DOHH2 (cell line): ENCODE results near the gene ZMYND8.

Experiments used
- H3F3A ChIP-seq: fragments of 200-600 bp; sonication (generic), shearing (Covaris generic); 2 replicates; pipeline ENCODE4 v1.6.0; 2016; ENCODE audit warnings: antibody characterized with exemption, mild to moderate bottlenecking; ENCODE audit not compliant: control insufficient read depth, insufficient read depth
- H3K27ac ChIP-seq: fragments of 200-600 bp; sonication (generic); 2 replicates; pipeline ENCODE4 v1.5.1; 2014; ENCODE audit warnings: low read depth, mild to moderate bottlenecking, low read length, moderate library complexity
- H3K27me3 ChIP-seq: fragments of 200-600 bp; sonication (generic); 2 replicates; pipeline ENCODE4 v1.6.1; 2014; ENCODE audit warnings: mild to moderate bottlenecking, low read length, mixed read lengths; ENCODE audit not compliant: control insufficient read depth
- H3K36me3 ChIP-seq: fragments of 200-600 bp; sonication (generic); 2 replicates; pipeline ENCODE4 v1.6.1; 2014; ENCODE audit warnings: mild to moderate bottlenecking, low read length, moderate library complexity, mixed read lengths; ENCODE audit not compliant: control insufficient read depth
- H3K4me1 ChIP-seq: fragments of 200-600 bp; sonication (generic); 2 replicates; pipeline ENCODE4 v1.6.1; 2014; ENCODE audit warnings: mild to moderate bottlenecking, low read length, mixed read lengths; ENCODE audit not compliant: control insufficient read depth
- H3K4me2 ChIP-seq: fragments of 200-600 bp; sonication (generic); 2 replicates; pipeline ENCODE4 v1.6.0; 2014; ENCODE audit warnings: mild to moderate bottlenecking, low read length, moderate library complexity
- H3K4me3 ChIP-seq: fragments of 200-600 bp; sonication (generic); 2 replicates; pipeline ENCODE4 v1.5.1; 2014; ENCODE audit warnings: mild to moderate bottlenecking, low read length, mixed read lengths
- H3K79me2 ChIP-seq: fragments of 200-600 bp; sonication (generic); 2 replicates; pipeline ENCODE4 v1.6.1; 2014; ENCODE audit warnings: mild to moderate bottlenecking, low read length, mixed read lengths; ENCODE audit not compliant: control insufficient read depth
- H3K9me2 ChIP-seq: fragments of 200-600 bp; sonication (generic); replicated peaks from 2 replicates; pipeline ENCODE4 v1.6.1; 2014; ENCODE audit warnings: mild to moderate bottlenecking, low read length, mixed read lengths; ENCODE audit not compliant: control insufficient read depth
- H3K9me3 ChIP-seq: fragments of 200-600 bp; sonication (generic); 2 replicates; pipeline ENCODE4 v1.6.1; 2014; ENCODE audit warnings: antibody characterized with exemption, low read length, mixed read lengths; ENCODE audit not compliant: control insufficient read depth, insufficient read depth
- H4K20me1 ChIP-seq: fragments of 200-600 bp; sonication (generic); 2 replicates; pipeline ENCODE4 v1.6.0; 2014; ENCODE audit warnings: low read depth, mild to moderate bottlenecking, antibody characterized with exemption, low read length, moderate library complexity; ENCODE audit not compliant: control insufficient read depth, insufficient read depth
- EZH2phosphoT487 ChIP-seq: fragments of 200-600 bp; sonication (generic); IDR thresholded peaks from 2 replicates; pipeline ENCODE4 v1.6.1; 2017; ENCODE audit warnings: borderline replicate concordance, mild to moderate bottlenecking, antibody characterized with exemption, low read length, moderate library complexity, mixed read lengths
- TF ChIP-seq, protein P1 (sequence below): fragments of 200-600 bp; sonication (generic); IDR thresholded peaks from one replicate; pipeline ENCODE4 v1.5.1; 2014; ENCODE audit warnings: antibody characterized with exemption, mild to moderate bottlenecking, low read depth, low read length; ENCODE audit not compliant: poor library complexity, severe bottlenecking

Gene ZMYND8

DNA sequence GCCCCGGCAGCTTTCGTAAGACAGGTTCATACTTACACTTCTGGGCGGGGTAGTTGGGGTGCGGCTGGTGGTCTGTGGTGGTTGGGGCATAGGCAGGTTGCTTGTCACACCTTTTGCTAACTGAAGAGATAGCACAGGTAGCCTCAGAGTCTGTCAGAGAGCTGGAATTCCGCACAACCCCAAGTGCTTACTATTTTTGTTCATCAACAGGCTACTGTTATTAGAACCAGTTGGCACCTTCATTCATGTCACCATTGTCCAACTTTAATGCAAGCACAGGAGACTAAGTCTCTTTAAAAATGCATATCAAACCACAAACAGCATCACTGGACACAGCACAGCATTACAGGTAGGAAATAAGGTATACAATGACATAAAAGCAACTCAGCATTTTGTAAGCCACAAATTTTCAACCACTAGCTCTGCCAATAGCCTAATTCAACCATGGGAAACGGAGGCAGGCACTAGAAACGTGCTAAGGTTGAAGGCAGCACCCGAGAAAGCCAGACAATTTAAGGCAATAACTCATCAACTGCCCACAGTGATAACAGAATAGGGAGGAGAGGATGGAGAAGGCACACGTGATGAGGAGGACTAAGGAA is 143.8 kb downstream of the ZMYND8 start:
- Histone ChIP-seq H3K27me3 (no peaks in the 10 kb centered on the region), H3K36me3 (peaks cover 89% of the 10 kb centered on the region), H3K4me1 (no peaks in the 10 kb centered on the region), H3K4me3 (no peak overlapping the region), H3K27ac (no peak overlapping the region), H3K9me2 (no peaks in the 10 kb centered on the region), H3K9me3 (no peaks in the 10 kb centered on the region), H4K20me1 (no peaks in the 10 kb centered on the region), H3K4me2 (no peak overlapping the region), H3K79me2 (peaks cover under 1% of the 10 kb centered on the region), H3F3A (peaks cover 2% of the 10 kb centered on the region; the same call in 1 of the 2 replicates)
- no peak for TF ChIP-seq EZH2phosphoT487

DNA sequence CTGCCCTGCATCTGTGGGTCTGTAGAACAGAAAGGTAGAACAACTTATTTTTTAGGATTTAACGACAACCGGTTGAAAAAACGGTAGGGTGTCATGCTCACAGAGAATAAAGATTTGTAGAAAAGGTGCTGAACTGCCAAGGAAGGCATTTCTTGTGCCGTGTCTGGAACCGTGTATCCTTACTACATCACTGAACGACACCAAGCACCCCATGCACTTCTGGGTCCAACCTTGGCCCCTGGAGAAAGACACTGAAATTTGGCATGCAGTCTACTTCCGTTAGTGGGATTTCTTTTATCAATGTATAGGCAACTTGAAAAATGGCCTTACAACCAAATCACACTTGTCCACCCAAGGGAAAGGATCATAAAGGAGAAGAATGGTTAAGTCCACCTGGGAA is 145.5 kb downstream of the ZMYND8 start:
- H3K79me2 ChIP-seq = no peaks in the 10 kb centered on the region
- H4K20me1 ChIP-seq = no peaks in the 10 kb centered on the region
- H3K27ac ChIP-seq = no peak overlapping the region
- no peaks in the 10 kb centered on the region for H3K27me3 ChIP-seq
- no peaks in the 10 kb centered on the region for H3K4me1 ChIP-seq
- no peak overlapping the region for H3K4me2 ChIP-seq
- TF ChIP-seq, protein P1, sequence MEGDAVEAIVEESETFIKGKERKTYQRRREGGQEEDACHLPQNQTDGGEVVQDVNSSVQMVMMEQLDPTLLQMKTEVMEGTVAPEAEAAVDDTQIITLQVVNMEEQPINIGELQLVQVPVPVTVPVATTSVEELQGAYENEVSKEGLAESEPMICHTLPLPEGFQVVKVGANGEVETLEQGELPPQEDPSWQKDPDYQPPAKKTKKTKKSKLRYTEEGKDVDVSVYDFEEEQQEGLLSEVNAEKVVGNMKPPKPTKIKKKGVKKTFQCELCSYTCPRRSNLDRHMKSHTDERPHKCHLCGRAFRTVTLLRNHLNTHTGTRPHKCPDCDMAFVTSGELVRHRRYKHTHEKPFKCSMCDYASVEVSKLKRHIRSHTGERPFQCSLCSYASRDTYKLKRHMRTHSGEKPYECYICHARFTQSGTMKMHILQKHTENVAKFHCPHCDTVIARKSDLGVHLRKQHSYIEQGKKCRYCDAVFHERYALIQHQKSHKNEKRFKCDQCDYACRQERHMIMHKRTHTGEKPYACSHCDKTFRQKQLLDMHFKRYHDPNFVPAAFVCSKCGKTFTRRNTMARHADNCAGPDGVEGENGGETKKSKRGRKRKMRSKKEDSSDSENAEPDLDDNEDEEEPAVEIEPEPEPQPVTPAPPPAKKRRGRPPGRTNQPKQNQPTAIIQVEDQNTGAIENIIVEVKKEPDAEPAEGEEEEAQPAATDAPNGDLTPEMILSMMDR = no peak
- no peak for TF ChIP-seq EZH2phosphoT487
- no peaks in the 10 kb centered on the region for H3K9me3 ChIP-seq
- peaks cover 2% of the 10 kb centered on the region; the same call in 1 of the 2 replicates for H3F3A ChIP-seq
- H3K36me3 ChIP-seq = peaks cover 75% of the 10 kb centered on the region
- H3K4me3 ChIP-seq = no peak overlapping the region
- no peaks in the 10 kb centered on the region for H3K9me2 ChIP-seq

DNA sequence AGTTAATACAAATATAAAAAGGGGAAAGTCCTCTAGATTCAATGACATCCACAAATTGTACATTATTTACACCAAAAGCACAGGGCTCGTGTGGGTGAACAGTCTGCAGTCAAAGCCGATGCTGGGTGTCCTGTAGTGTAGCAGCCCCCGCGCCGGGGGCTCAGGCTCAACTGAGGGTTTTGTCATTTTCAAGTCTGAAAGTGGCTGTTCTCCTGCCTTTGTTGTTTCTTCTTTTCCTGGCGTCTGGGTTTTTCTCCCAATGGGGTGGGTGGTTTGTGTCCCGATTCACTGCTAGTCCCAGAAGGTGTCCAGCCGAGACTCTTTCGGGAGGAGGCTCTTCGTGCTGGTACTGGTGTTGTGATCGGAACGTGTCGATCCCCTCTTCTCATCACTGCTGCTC is 146.0 kb downstream of the ZMYND8 start:
- TF ChIP-seq EZH2phosphoT487 = no peak
- TF ChIP-seq, protein P1 = no peak
- H3K9me2 ChIP-seq = no peaks in the 10 kb centered on the region
- no peak overlapping the region for H3K27ac ChIP-seq
- no peaks in the 10 kb centered on the region for H3K9me3 ChIP-seq
- H3F3A ChIP-seq = peaks cover 2% of the 10 kb centered on the region; the same call in 1 of the 2 replicates
- no peaks in the 10 kb centered on the region for H3K79me2 ChIP-seq
- no peaks in the 10 kb centered on the region for H3K27me3 ChIP-seq
- no peaks in the 10 kb centered on the region for H4K20me1 ChIP-seq
- peaks cover 69% of the 10 kb centered on the region for H3K36me3 ChIP-seq
- no peak overlapping the region for H3K4me3 ChIP-seq
- H3K4me2 ChIP-seq = no peak overlapping the region
- no peaks in the 10 kb centered on the region for H3K4me1 ChIP-seq

DNA sequence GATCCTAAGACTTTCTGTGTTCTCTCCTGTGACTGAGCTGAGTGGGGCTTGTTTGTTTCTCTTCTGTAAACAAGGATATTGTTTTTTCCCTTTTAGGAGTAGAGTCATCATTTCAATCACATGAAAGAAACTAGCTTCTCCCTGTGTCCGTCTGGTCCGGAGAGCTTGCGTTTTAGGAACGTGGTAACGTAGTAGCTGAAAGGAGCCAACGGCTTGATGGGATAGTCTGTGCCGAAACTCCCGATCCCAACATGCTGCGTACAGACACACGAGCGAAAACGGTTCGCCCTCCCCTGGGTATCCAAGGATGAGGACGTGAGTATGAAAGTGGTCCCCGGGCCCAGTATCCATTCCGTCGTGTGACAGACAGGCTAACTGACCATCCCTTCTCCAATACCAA is 146.5 kb downstream of the ZMYND8 start:
- Histone ChIP-seq H3K9me3 (no peaks in the 10 kb centered on the region), H3K79me2 (no peaks in the 10 kb centered on the region), H3K27me3 (no peaks in the 10 kb centered on the region), H4K20me1 (no peaks in the 10 kb centered on the region), H3K4me1 (no peaks in the 10 kb centered on the region), H3K27ac (no peak overlapping the region), H3K9me2 (no peaks in the 10 kb centered on the region), H3K4me2 (no peak overlapping the region), H3F3A (peaks cover 2% of the 10 kb centered on the region; the same call in 1 of the 2 replicates), H3K4me3 (no peak overlapping the region), H3K36me3 (peaks cover 67% of the 10 kb centered on the region)
- TF ChIP-seq, protein P1 = no peak
- TF ChIP-seq EZH2phosphoT487 = no peak
